Measurements from ENCODE around the gene ALKBH3. TPM values are rescaled to one million over a fixed set of nuclear protein-coding genes. Genes with fewer than 3 reads are reported as not detected.

Gene ALKBH3
- total RNA-seq, 3 donors from 2014 or later (not counting 1 experiment from before 2014, with no cell fraction given): 24.3 to 30.8 (median 29.6) TPM

GRCh38 chr11:43955381-43956118, 74.9 kb downstream of the ALKBH3 start:
- Histone ChIP-seq H3K4me1 (ENCODE audit: control insufficient read depth, insufficient read depth, low read length) (no peaks in the 10 kb centered on the region), H3K27me3 (ENCODE audit: control insufficient read depth, insufficient read depth, low read length) (no peaks in the 10 kb centered on the region), H3K9me3 (ENCODE audit: control insufficient read depth, insufficient read depth, low read length) (no peaks in the 10 kb centered on the region), H3K4me3 (ENCODE audit: low read length) (no peak overlapping the region), H3K36me3 (ENCODE audit: control insufficient read depth, insufficient read depth, low read length) (no peaks in the 10 kb centered on the region), H3K27ac (ENCODE audit: low read length) (no peak overlapping the region)
- Mint-ChIP-seq H3K4me1 (no peaks in the 10 kb centered on the region), H3K9me3 (no peaks in the 10 kb centered on the region), H3K36me3 (no peaks in the 10 kb centered on the region), H3K27me3 (ENCODE audit: low read depth in 2 of 2) (peaks cover 19 to 52% of the 10 kb centered on the region in 2 donors), H3K4me3 (no peak overlapping the region), H3K27ac (no peak overlapping the region)
- intact Hi-C loops (cut with micrococcal nuclease): no loop called here
- no peak for ATAC-seq
- no peak for TF ChIP-seq CTCF (IDR thresholded peaks at IDR 0.05)
- 82% methylated on average over 5 of the region's 5 CpGs for WGBS (ENCODE audit: insufficient coverage)
- no peak for DNase-seq

- Histone ChIP-seq H3K27me3 (ENCODE audit: control insufficient read depth, insufficient read depth, low read length) (no peaks in the 10 kb centered on the region), H3K36me3 (ENCODE audit: control insufficient read depth, insufficient read depth, low read length) (no peaks in the 10 kb centered on the region), H3K27ac (ENCODE audit: low read length) (no peak overlapping the region), H3K4me3 (ENCODE audit: low read length) (no peak overlapping the region), H3K9me3 (ENCODE audit: control insufficient read depth, insufficient read depth, low read length) (no peaks in the 10 kb centered on the region), H3K4me1 (ENCODE audit: control insufficient read depth, insufficient read depth, low read length) (no peaks in the 10 kb centered on the region)
- no peak for TF ChIP-seq CTCF (IDR thresholded peaks at IDR 0.05)
- WGBS (ENCODE audit: insufficient coverage): 95% methylated on average over 4 of the region's 4 CpGs
- Mint-ChIP-seq H3K36me3 (no peaks in the 10 kb centered on the region), H3K9me3 (no peaks in the 10 kb centered on the region), H3K27ac (no peak overlapping the region), H3K4me3 (no peak overlapping the region), H3K4me1 (no peaks in the 10 kb centered on the region), H3K27me3 (ENCODE audit: low read depth in 2 of 2) (peaks cover 26 to 57% of the 10 kb centered on the region in 2 donors)
- DNase-seq (no peak), ATAC-seq (no peak)
- intact Hi-C loops (cut with micrococcal nuclease): no loop called here
Measured at GRCh38 chr11:43957571-43957970, 76.9 kb downstream of the ALKBH3 start.

GRCh38 chr11:43959321-43959995, 78.8 kb downstream of the ALKBH3 start:
- TF ChIP-seq CTCF (IDR thresholded peaks at IDR 0.05): no peak

More at GRCh38 chr11:43959321-43959995, 78.8 kb downstream of the ALKBH3 start:
- Histone ChIP-seq H3K27me3 (ENCODE audit: control insufficient read depth, insufficient read depth, low read length) (no peaks in the 10 kb centered on the region), H3K9me3 (ENCODE audit: control insufficient read depth, insufficient read depth, low read length) (no peaks in the 10 kb centered on the region), H3K36me3 (ENCODE audit: control insufficient read depth, insufficient read depth, low read length) (no peaks in the 10 kb centered on the region), H3K27ac (ENCODE audit: low read length) (no peak overlapping the region), H3K4me1 (ENCODE audit: control insufficient read depth, insufficient read depth, low read length) (no peaks in the 10 kb centered on the region), H3K4me3 (ENCODE audit: low read length) (no peak overlapping the region)
- H3K4me3 Mint-ChIP-seq: no peak overlapping the region
- intact Hi-C loops (cut with micrococcal nuclease): no loop called here
- 78% methylated on average over 5 of the region's 6 CpGs for whole genome bisulfite sequencing (ENCODE audit: insufficient coverage)
- no peak overlapping the region for H3K27ac Mint-ChIP-seq
- H3K4me1 Mint-ChIP-seq: no peaks in the 10 kb centered on the region
- DNase-seq: no peak
- H3K27me3 Mint-ChIP-seq (ENCODE audit: low read depth in 2 of 2): peaks cover 26 to 66% of the 10 kb centered on the region in 2 donors
- no peaks in the 10 kb centered on the region for H3K36me3 Mint-ChIP-seq
- no peaks in the 10 kb centered on the region for H3K9me3 Mint-ChIP-seq
- ATAC-seq: no peak
